BJ (cell line): Measurements from ENCODE around the gene SLC8A1. TPM values are rescaled to one million over a fixed set of nuclear protein-coding genes. Genes with fewer than 3 reads are reported as not detected.

Experiments
- CTCF ChIA-PET: fragments of 350-600 bp; formaldehyde crosslinking; extraction: SDS; loops from one replicate; lab custom pipeline; 2021; ENCODE audit warnings: antibody characterized with exemption, inconsistent platforms; lab: Yijun Ruan, JAX
- POLR2A ChIA-PET: fragments of 300-600 bp; sonication (Branson Sonifier 250); formaldehyde crosslinking; extraction: SDS; loops from one replicate; lab custom pipeline; 2021; ENCODE audit warnings: antibody characterized with exemption; lab: Charles Lee
- DNase-seq: peaks from one replicate; pipeline ENCODE4 v3.0.0-alpha.2; 2011; ENCODE audit warnings: low read depth
- H3K27me3 ChIP-seq: 2 replicates; pipeline ENCODE4 v1.6.0; 2011; ENCODE audit warnings: low read length; ENCODE audit not compliant: control insufficient read depth, insufficient read depth
- H3K36me3 ChIP-seq: 2 replicates; pipeline ENCODE4 v1.5.1; 2011; ENCODE audit warnings: low read length; ENCODE audit not compliant: control insufficient read depth, insufficient read depth
- H3K4me3 ChIP-seq: 2 replicates; pipeline ENCODE4 v1.5.1; 2011; ENCODE audit warnings: low read depth, mild to moderate bottlenecking, control low read depth, low read length
- CTCF ChIP-seq: IDR thresholded peaks from 2 replicates; pipeline ENCODE4 v1.5.1; 2011; ENCODE audit warnings: low read depth, mild to moderate bottlenecking, control low read depth, inconsistent platforms, low read length, moderate library complexity; ENCODE audit not compliant: insufficient read depth
- polyA plus RNA-seq: library from polyadenylated mRNA; depleted of rRNA; stranded (reverse); fragments of >200 nt; gene quantifications from 2 replicates; pipeline ENCODE4 v1.2.3, GENCODE V29; 2011

SLC8A1 gene
- polyA plus RNA-seq, 1 experiment: 18.5 TPM

GRCh38 chr2:40096360-40096759 lies 355.5 kb downstream of the SLC8A1 start:
- no peak for TF ChIP-seq CTCF
- POLR2A ChIA-PET: no interaction called here
- CTCF ChIA-PET: interaction anchor here (1.0 to 2.0 kb wide), 3 partner anchors 9 to 183 kb away, joined by 3 to 4 read pairs (median 3); no protein-coding TSS in a partner anchor
- Histone ChIP-seq H3K36me3 (no peaks in the 10 kb centered on the region), H3K27me3 (no peaks in the 10 kb centered on the region), H3K4me3 (no peak overlapping the region)
- no peak for DNase-seq

GRCh38 chr2:40095000-40095399 lies 356.9 kb downstream of the SLC8A1 start:
- ChIA-PET CTCF (no interaction called here), POLR2A (interaction anchor here (1.0 kb wide), 1 partner anchor 61 kb away, joined by 3 read pairs; no protein-coding TSS in a partner anchor)
- no peaks in the 10 kb centered on the region for H3K36me3 ChIP-seq
- H3K4me3 ChIP-seq: no peak overlapping the region
- no peak for TF ChIP-seq CTCF
- no peak for DNase-seq
- no peaks in the 10 kb centered on the region for H3K27me3 ChIP-seq

- Histone ChIP-seq H3K27me3 (no peaks in the 10 kb centered on the region), H3K36me3 (no peaks in the 10 kb centered on the region), H3K4me3 (no peak overlapping the region)
- ChIA-PET POLR2A (interaction anchor here (1.0 kb wide), 1 partner anchor 61 kb away, joined by 3 read pairs; no protein-coding TSS in a partner anchor), CTCF (interaction anchor here (1.1 kb wide), 1 partner anchor 60 kb away, joined by 3 read pairs; no protein-coding TSS in a partner anchor)
- TF ChIP-seq CTCF: no peak
- no peak for DNase-seq
Measured at GRCh38 chr2:40094451-40094850, 357.4 kb downstream of the SLC8A1 start.

GRCh38 chr2:40093021-40093675 lies 358.7 kb downstream of the SLC8A1 start:
- POLR2A ChIA-PET: interaction anchor here (0.9 kb wide), 1 partner anchor 180 kb away, joined by 3 read pairs; no protein-coding TSS in a partner anchor
- Histone ChIP-seq H3K4me3 (no peak overlapping the region), H3K27me3 (no peaks in the 10 kb centered on the region), H3K36me3 (no peaks in the 10 kb centered on the region)
- CTCF ChIA-PET: interaction anchor here (0.6 to 1.1 kb wide), 2 partner anchors 59 to 156 kb away, joined by 3 read pairs; no protein-coding TSS in a partner anchor
- TF ChIP-seq CTCF: no peak
- no peak for DNase-seq

- ChIA-PET POLR2A (no interaction called here), CTCF (no interaction called here)
- no peaks in the 10 kb centered on the region for H3K36me3 ChIP-seq
- no peak for DNase-seq
- no peak overlapping the region for H3K4me3 ChIP-seq
- no peak for TF ChIP-seq CTCF
- H3K27me3 ChIP-seq: no peaks in the 10 kb centered on the region
Measured at GRCh38 chr2:40090044-40090443, 361.8 kb downstream of the SLC8A1 start.
